Ascending aorta (tissue), 2 donors: ENCODE results near the gene AKAIN1. TPM values are rescaled to one million over a fixed set of nuclear protein-coding genes. Genes with fewer than 3 reads are reported as not detected.

Experiments
- DNase-seq, 2 donors: peaks; one replicate each; pipeline ENCODE4 v3.0.0-alpha.2; 2019; ENCODE audit warnings: low spot score in 2 of 2
- H3K27ac ChIP-seq, 2 donors: fragments of 200-600 bp; sonication (generic); one replicate each; pipeline ENCODE4 v1.5.1; 2016 to 2017; ENCODE audit warnings: mild to moderate bottlenecking in 1 of 2
- H3K27me3 ChIP-seq: fragments of 200-600 bp; sonication (generic); one replicate; pipeline ENCODE4 v1.5.1; 2017
- H3K36me3 ChIP-seq, 2 donors: fragments of 200-600 bp; sonication (generic); one replicate each; pipeline ENCODE4 v1.5.1; 2016
- H3K4me1 ChIP-seq, 2 donors: fragments of 200-600 bp; sonication (generic); one replicate each; pipeline ENCODE4 v1.5.1; 2016 to 2017; ENCODE audit warnings: mild to moderate bottlenecking in 1 of 2
- H3K4me3 ChIP-seq, 2 donors: fragments of 200-600 bp; sonication (generic); one replicate each; pipeline ENCODE4 v1.5.1; 2016 to 2017; ENCODE audit warnings: mild to moderate bottlenecking in 1 of 2
- H3K9me3 ChIP-seq, 2 donors: fragments of 200-600 bp; sonication (generic); one replicate each; pipeline ENCODE4 v1.5.1; 2016
- intact Hi-C: fragments of 100-400 bp; cut with DNase I; formaldehyde crosslinking; loops from one replicate; pipeline ENCODE4 v1.15.1; 2023
- total RNA-seq: library from RNA; depleted of rRNA; stranded (reverse); fragments of >200 nt; gene quantifications from one replicate; pipeline ENCODE4 v1.1.0, GENCODE V29; 2016
- TF ChIP-seq, protein P1 (sequence below), 3 experiments: fragments of 200-600 bp in 2 of 3; fragments of 450-650 bp in 1 of 3; sonication (generic) in 2 of 3; IDR thresholded peaks; one replicate each; pipeline ENCODE4 v1.5.1; 2016 to 2019; ENCODE audit warnings: antibody characterized with exemption in 3 of 3, mild to moderate bottlenecking in 1 of 3, moderate library complexity in 1 of 3

The AKAIN1 gene
- total RNA-seq, 1 donor from 2014 or later = not detected

DNA sequence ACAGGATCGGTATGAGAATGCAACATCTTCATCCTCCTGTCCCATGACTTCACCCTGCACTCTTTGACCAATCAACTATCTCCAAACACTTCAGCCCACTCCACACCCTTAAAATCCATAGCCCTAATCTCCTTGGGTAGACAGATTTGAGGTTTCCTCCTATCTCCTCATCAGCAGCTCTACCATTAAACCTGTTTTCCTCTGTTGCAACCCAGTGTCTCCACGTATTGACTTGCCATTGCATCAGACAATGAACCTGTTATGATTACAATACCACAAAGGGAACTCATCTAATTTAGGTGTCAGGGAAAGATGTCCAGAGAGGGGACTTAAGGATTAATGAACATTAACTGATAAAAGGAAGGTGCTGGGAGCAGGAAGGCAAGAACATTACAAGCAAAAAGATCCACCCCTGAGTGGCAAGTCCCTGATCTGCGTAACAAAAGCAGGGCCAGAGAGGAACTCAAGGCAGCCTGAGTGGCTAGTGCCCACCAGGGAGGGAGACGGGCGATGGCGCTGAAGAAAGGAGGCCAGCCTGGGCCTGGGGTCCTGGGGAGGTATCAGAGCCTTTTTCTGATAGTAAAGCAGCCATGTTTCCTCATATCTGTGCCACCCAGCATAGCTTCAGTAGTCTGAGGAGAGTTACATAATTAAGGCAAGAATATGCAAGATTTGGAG, 44.6 kb downstream of the AKAIN1 start:
- Histone ChIP-seq H3K4me1 (no peaks in the 10 kb centered on the region), H3K9me3 (no peaks in the 10 kb centered on the region), H3K4me3 (no peak overlapping the region), H3K27ac (no peak overlapping the region), H3K36me3 (no peaks in the 10 kb centered on the region), H3K27me3 (no peaks in the 10 kb centered on the region)
- DNase-seq = no peak
- intact Hi-C loops = no loop called here
- TF ChIP-seq, protein P1, sequence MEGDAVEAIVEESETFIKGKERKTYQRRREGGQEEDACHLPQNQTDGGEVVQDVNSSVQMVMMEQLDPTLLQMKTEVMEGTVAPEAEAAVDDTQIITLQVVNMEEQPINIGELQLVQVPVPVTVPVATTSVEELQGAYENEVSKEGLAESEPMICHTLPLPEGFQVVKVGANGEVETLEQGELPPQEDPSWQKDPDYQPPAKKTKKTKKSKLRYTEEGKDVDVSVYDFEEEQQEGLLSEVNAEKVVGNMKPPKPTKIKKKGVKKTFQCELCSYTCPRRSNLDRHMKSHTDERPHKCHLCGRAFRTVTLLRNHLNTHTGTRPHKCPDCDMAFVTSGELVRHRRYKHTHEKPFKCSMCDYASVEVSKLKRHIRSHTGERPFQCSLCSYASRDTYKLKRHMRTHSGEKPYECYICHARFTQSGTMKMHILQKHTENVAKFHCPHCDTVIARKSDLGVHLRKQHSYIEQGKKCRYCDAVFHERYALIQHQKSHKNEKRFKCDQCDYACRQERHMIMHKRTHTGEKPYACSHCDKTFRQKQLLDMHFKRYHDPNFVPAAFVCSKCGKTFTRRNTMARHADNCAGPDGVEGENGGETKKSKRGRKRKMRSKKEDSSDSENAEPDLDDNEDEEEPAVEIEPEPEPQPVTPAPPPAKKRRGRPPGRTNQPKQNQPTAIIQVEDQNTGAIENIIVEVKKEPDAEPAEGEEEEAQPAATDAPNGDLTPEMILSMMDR (IDR thresholded peaks at IDR 0.05) = no peak

DNA sequence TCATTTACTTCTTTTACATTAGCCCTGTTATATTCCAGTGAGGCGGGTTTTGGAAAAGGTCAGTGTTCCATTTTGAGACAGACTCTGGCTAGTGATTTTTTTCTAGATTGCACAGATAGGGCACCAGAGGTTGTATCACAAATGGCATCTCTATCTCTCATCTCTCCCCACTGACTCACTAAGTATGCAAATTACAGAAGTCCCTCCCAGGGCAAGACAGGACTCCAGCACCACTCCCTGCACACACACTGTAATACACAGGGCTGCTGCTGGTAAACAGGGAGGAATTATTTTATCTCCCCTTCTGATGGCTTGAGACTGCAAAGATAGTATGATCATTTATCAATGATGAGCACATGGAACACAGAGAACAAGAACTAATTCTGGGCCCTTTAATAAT, 46.2 kb downstream of the AKAIN1 start:
- TF ChIP-seq, protein P1 (IDR thresholded peaks at IDR 0.05) = no peak
- H3K4me1 ChIP-seq = no peaks in the 10 kb centered on the region
- no peaks in the 10 kb centered on the region for H3K9me3 ChIP-seq
- no peaks in the 10 kb centered on the region for H3K36me3 ChIP-seq
- H3K4me3 ChIP-seq = no peak overlapping the region
- no peaks in the 10 kb centered on the region for H3K27me3 ChIP-seq
- no peak overlapping the region for H3K27ac ChIP-seq
- intact Hi-C loops = no loop called here
- DNase-seq = no peak

- H3K4me3 ChIP-seq = no peak overlapping the region
- H3K9me3 ChIP-seq = no peaks in the 10 kb centered on the region
- H3K4me1 ChIP-seq = no peaks in the 10 kb centered on the region
- TF ChIP-seq, protein P1 (IDR thresholded peaks at IDR 0.05) = no peak
- intact Hi-C loops = no loop called here
- no peak overlapping the region for H3K27ac ChIP-seq
- H3K27me3 ChIP-seq = no peaks in the 10 kb centered on the region
- H3K36me3 ChIP-seq = no peaks in the 10 kb centered on the region
- no peak for DNase-seq
Measured at GRCh38 chr18:5146093-5146492, 51.0 kb downstream of the AKAIN1 start.

DNA sequence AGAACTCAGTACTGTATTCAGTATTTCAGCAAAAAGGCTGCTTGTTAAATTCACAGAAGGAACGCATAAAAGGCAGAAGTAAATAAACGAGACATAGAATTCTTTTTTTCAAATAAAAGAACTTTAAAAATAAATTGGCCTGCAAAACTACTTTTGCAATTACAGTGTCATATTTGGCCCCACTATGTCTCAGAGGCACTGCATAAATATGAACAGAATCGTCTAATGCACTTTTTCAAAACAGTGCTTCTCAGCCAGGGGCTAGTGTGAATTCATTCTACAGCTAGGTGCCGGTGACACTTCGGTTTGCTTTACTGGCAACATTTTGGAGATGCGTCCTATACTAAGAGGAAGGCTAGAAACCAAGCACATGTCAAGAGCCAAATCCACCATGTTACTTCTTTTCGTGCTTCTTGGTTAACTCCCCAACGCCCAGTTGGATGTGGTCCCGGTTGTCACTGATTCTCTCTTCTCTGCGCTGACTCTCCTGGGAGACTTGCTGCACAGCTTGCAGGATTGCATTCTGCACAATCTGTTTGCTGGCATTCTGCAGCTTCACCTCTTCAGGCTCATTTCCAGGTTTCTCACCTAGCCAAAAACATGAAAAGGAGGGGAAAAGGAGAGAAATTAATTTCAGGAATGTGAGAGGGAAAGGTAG, 51.8 kb downstream of the AKAIN1 start:
- no peaks in the 10 kb centered on the region for H3K4me1 ChIP-seq
- no peak for DNase-seq
- H3K9me3 ChIP-seq = no peaks in the 10 kb centered on the region
- H3K36me3 ChIP-seq = no peaks in the 10 kb centered on the region
- no peaks in the 10 kb centered on the region for H3K27me3 ChIP-seq
- intact Hi-C loops = no loop called here
- TF ChIP-seq, protein P1 (IDR thresholded peaks at IDR 0.05) = no peak
- no peak overlapping the region for H3K27ac ChIP-seq
- H3K4me3 ChIP-seq = no peak overlapping the region

DNA sequence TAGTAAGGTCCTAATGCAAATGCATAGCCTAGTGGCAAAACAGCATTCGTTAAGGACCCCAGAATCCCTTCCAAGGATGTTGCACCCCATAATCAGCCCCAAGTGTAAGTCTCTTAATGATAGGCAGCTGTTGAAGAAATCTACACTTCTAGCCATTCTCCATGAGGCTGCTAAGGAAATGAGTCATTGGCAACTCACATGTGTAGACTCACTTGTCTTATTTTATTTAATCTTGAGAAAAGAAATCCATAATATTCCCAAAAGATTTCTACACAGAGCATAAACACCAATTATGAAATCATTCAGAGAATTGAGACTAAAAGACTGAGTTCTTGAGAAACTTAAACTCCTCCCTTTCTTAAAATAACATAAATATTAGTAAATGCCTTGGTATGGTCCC, 52.4 kb downstream of the AKAIN1 start:
- Histone ChIP-seq H3K4me1 (no peaks in the 10 kb centered on the region), H3K27me3 (no peaks in the 10 kb centered on the region), H3K4me3 (no peak overlapping the region), H3K27ac (no peak overlapping the region), H3K36me3 (no peaks in the 10 kb centered on the region), H3K9me3 (no peaks in the 10 kb centered on the region)
- intact Hi-C loops = no loop called here
- no peak for DNase-seq
- TF ChIP-seq, protein P1 (IDR thresholded peaks at IDR 0.05) = no peak
